ENCODE results near the gene IFNAR2.
A peak's percentile ranks its signal among the peaks of the same experiment; 100 is the strongest.
"Not testable (repeated sequence)": the region's sequence is repeated elsewhere in the genome, so short reads cannot be mapped to it uniquely, and the experiment has no call there.

IFNAR2 gene

DNA sequence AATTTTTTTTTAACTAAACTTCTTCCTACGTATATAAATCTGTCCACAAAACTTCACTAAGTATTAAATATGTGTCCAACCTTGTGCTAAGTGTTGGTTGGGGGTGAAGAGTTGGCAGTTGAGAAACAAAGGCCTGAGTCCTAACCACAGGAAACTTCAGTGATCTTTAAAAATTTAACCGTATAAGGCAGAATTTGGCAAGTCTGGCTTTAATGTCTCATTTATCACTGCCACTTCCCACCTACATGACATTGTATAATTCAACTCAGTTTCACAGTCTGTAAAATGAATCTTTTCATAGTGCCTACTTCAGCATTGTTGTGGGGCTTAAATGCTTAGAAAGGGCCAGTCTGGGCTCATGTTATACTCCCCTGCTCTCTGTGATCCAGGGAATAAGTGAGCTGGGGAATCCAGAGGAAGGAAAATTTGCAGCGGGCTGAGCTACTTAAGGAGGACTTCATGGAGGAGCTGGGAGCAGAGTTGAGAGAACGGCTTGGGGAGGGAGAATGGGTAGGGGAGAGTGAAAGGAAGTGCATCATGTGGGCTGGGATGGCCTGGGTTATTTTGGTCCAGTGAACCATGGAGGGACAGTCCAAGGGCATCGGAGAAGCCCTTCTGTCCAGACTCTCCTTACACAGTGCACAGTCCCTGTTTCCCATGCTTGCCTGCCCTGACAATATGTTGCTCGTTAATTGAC, 14.5 kb downstream of the IFNAR2 start:
- no peak for DNase-seq (ENCODE audit: low spot score)

DNA sequence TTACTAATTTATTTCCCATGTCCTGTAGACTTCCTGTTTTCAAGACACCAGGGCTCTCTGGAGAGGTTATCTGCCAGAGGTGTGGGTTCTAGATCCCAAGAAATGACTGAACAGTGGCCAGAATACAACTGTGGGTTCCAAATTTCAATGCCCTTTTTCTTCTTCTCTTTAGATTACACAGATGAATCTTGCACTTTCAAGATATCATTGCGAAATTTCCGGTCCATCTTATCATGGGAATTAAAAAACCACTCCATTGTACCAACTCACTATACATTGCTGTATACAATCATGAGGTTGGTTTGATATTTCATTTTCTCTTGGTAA, 15.0 kb downstream of the IFNAR2 start:
- no peak for DNase-seq (ENCODE audit: low spot score)

DNA sequence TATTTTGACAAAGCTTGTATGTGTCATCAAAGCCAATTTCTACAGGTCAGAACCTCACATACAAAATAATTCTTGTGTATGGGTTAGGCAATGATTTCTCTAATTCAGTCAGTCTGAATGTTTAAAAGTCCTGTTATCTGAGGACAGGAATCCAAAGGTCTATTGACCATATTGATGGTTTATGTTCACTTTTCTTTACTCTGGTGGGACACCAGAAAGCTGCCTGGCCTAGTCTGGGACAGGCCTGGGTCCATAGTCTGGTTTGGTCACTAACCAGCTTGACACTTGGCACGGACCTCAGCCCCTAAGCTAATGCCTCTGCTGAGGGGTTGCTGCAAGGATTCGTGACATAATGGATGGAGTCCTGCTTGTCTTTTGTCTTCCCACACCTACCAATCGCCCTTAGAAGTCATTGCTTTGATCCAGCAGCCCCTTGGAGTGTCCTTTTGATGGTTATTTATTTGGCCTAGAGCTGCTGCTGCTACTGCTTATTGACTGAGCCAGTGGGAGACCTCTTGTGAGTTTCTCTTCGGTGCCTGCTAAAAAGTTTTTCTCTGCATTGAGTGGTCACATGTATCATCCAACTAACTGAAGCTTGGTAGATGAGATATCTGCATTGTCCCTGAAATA, 15.7 kb downstream of the IFNAR2 start:
- no peak for DNase-seq (ENCODE audit: low spot score)

DNA sequence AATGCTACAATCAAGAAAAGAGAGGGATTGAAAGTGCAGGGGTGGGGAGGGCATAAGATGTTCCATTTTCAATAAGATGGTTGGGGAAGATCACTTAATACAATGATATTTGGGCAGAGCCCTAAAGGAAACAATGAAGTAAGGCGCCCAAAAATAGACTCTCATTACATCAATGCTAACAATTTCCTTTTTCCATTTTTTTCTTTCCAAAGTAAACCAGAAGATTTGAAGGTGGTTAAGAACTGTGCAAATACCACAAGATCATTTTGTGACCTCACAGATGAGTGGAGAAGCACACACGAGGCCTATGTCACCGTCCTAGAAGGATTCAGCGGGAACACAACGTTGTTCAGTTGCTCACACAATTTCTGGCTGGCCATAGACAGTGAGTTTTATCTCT, 16.8 kb downstream of the IFNAR2 start:
- no peak for DNase-seq (ENCODE audit: low spot score)

DNA sequence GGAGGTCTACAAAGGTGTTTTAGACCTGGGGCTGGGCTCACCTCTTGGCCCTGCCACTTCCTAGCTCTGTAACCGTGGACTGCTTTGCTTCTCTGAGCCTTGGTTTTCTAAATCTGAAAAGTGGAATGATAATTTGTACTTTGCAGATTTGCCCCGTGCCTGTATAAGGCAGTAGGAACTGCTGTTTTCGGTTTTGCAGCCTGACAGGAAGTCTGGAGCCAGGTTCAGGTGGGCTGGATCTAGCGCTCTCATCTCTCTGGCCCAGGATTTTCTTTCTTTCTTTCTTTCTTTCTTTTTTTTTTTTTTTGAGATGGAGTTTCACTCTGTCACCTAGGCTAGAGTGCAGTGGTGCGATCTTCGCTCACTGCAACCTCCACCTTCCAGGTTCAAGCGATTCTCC, 17.2 kb downstream of the IFNAR2 start:
- DNase-seq (ENCODE audit: low spot score) = no peak

DNA sequence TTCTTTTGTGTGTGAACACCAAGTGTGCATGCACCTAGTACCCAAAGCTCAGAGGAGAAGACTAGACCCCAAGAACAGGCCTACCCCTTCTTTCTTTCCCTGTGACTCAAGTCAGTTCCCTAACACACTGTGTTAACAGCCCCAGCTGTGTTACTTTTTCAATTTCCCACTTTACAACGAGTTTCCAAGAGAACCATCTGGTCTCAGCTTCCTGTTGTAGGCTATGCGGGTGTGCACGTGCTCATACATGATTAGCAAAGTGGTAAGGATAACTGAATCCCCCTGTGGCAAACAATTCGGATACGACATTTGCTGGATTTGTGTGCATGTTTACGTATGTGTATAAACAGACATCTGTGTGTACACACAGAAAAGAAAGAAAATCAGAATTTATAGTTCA, 17.9 kb downstream of the IFNAR2 start:
- no peak for DNase-seq (ENCODE audit: low spot score)

- DNase-seq (ENCODE audit: low spot score) = no peak
Observed at GRCh38 chr21:33249331-33250002, 19.7 kb downstream of the IFNAR2 start.

GRCh38 chr21:33251119-33251518, 21.4 kb downstream of the IFNAR2 start:
- DNase-seq (ENCODE audit: low spot score) = no peak

- not testable (repeated sequence) for DNase-seq (ENCODE audit: low spot score)
Observed at GRCh38 chr21:33253382-33253781, 23.6 kb downstream of the IFNAR2 start.

GRCh38 chr21:33254766-33255165, 25.0 kb downstream of the IFNAR2 start:
- no peak for DNase-seq (ENCODE audit: low spot score)

DNA sequence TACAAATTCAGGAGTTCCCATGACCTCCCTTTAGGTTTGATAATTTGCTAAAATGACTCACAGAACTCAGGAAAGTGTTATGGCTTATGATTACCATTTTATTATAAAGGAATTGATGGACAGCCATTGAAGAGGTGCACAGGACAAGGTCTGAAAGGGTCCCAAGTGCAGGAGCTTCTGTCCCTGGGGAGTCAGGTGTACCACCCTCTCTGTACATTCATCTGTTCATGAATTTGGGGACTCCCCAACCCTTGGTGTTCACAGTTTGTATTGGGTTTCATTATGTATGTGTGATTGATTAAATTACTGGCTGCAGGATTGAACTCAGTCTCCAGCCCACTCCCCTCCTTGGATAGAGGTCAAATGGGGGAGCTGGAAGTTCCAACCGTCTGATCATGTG, 25.7 kb downstream of the IFNAR2 start:
- no peak for DNase-seq (ENCODE audit: low spot score)

GRCh38 chr21:33256019-33256418, 26.3 kb downstream of the IFNAR2 start:
- DNase-seq (ENCODE audit: low spot score) = no peak

DNA sequence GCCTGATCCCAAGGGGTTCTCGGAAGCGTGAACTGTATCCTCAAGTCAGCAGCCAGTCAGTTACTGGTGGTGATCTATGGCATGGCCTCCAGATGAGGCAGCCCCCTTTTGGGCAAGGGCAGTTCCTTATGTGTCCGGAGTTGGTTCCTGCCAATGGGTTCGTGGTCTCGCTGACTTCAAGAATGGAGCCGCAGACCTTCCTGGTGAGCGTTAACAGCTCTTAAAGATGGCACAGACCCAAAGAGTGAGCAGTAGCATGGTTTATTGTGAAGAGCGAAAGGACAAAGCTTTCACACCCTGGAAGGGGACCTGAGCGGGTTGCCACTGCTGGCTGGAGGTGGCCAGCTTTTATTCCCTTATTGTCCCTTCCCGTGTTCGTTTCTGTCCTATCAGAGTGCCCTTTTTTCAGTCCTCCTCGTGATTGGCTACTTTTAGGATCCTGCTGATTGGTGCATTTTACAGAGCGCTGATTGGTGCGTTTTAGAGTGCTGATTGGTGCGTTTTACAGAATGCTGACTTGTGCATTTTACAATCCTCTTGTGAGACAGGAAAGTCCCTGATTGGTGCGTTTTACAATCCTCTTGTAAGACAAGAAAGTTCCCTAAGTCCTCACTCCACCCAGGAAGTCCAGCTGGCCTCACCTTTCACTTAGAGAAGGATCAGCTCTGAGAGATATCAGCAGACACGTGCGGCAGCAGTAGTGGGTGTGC, 27.5 kb downstream of the IFNAR2 start:
- DNase-seq (ENCODE audit: low spot score) = no peak

GRCh38 chr21:33258475-33258874, 28.7 kb downstream of the IFNAR2 start:
- DNase-seq (ENCODE audit: low spot score) = no peak

DNA sequence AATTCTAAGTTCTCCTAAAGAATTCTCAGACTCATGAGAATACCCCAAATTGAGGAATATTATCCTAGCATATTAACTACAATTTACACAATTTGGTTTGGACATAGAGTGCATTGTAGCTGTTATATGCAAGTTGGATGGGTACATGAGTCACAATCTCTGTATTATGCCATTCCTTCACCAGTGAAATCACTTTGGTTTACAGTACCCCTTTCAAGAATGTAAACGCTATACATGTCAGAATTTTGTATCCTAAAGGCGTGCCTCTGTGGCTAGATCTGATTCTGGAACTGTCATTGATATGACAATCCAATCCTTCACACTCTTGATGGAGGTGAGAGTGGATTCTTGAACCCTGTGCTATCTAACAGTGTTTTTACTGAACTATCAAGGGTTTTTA, 29.7 kb downstream of the IFNAR2 start:
- DNase-seq (ENCODE audit: low spot score) = no peak

DNA sequence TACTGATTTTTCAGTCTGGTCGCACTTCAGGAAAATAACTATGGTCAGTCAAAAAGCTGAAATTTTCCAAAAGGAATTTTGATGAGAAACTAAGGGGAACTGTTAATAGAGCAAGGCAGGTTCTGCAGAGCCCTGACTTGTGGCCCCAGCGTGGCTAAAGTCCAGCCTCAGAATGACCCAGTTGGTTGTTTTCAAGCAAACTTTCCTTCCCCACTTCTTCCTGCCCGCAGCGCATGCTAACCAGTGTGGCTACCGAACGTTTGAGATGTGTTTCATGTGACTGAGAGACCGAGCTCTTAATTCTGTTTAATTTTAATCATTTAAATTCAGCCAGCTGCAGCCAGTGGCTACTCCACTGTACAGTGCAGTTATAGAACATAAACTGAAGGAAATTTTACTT, 30.3 kb downstream of the IFNAR2 start:
- no peak for DNase-seq (ENCODE audit: low spot score)

DNA sequence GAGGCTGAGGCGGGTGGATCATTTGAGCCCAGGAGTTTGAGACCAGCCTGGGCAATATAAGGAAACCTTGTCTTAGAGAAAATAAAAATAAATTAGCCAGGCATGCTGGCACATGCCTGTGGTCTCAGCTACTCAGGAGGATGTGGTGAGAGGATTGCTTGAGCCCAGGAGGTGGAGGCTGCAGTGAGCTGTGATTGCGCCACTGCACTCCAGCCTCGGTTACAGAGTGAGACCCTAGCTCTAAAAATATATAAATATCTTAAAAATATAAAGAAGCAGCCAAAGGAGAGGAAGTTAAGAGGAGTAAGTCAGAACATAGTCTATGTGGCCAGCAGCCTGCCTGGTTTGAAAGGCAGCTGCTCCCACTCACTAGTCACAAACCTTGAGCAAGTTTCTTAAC, 31.9 kb downstream of the IFNAR2 start:
- no peak for DNase-seq (ENCODE audit: low spot score)

DNA sequence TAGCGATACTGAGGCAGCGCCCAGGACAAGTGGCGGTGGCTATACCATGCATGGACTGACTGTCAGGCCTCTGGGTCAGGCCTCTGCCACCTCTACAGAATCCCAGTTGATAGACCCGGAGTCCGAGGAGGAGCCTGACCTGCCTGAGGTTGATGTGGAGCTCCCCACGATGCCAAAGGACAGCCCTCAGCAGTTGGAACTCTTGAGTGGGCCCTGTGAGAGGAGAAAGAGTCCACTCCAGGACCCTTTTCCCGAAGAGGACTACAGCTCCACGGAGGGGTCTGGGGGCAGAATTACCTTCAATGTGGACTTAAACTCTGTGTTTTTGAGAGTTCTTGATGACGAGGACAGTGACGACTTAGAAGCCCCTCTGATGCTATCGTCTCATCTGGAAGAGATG, 33.2 kb downstream of the IFNAR2 start:
- no peak for DNase-seq (ENCODE audit: low spot score)

DNA sequence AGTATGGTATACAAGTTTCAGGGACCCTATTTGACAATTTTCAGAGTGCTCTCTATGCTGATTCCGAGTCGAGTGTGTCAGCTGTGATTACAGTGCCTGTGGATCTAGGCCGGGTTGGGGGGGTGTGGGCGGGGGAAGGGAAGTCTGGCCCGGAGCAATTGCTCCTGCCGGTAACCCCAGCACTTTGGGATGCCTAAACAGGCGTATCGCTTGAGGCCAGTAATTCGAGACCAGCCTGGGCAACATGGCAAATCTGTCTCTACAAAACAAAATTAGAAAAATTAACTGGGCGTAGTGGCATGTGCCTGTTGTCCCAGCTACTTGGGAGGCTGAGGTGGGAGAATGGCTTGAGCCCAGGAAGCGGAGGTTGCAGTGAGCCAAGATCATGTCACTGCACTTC, 34.8 kb downstream of the IFNAR2 start:
- no peak for DNase-seq (ENCODE audit: low spot score)

DNA sequence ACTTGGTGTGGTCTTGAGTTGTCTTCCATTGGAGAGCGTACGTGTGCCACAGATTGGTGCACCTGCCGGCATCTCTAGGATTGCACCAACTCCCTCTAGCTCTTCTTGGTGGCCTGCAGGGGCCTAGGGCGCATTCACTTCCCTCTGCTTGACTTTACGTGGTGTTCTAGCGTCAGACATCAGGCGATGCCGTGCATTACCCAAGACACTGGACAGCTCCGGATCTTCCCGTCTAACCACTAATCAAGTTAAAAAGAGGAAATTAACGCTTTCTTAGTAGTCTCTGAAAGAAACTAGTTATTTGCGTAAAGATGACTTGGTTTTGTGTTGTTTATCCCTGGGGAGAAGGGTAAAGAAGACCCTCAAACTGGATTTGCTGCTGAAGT, 35.9 kb downstream of the IFNAR2 start:
- DNase-seq (ENCODE audit: low spot score) = no peak

GRCh38 chr21:33266050-33266788, 36.5 kb downstream of the IFNAR2 start, which contains the start of gene IL10RB:
IL10RB (plus strand) TSS chr21:33266367; CDS start chr21:33266466, 99 bp downstream.
- DNase-seq (ENCODE audit: low spot score) = peak; percentile 70

DNA sequence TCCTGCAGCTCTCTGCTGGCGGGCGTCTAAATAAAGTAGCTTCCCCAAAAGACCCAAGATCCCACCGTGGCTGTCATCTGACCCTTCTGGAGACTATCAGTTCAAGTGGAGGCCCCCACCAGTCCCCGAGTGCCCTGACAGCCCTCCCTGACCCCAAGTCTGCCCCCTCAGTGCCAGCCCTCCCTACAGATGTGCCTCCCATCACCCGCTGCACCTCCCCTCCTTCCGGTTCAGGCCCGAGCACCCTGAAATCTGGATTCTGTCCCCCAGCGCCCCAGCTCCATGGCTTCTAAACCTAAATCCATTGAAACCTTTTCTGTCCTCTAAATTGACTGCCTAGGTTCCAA, 37.0 kb downstream of the IFNAR2 start:
- DNase-seq (ENCODE audit: low spot score) = no peak
